Stimulated activated CD8-positive, alpha-beta memory T cell treated with anti-CD3 and anti-CD28 coated beads, Interleukin-7, amount 100 ng/mL, for 48 hours (primary cell): ENCODE measurements around the gene KCNQ1.

Experiments
- DNase-seq, 2 donors: peaks; one replicate each; pipeline ENCODE4 v3.0.0-alpha.2; 2020; ENCODE audit warnings: low read depth in 1 of 2; ENCODE audit errors: extremely low read depth in 1 of 2

Gene KCNQ1

DNA sequence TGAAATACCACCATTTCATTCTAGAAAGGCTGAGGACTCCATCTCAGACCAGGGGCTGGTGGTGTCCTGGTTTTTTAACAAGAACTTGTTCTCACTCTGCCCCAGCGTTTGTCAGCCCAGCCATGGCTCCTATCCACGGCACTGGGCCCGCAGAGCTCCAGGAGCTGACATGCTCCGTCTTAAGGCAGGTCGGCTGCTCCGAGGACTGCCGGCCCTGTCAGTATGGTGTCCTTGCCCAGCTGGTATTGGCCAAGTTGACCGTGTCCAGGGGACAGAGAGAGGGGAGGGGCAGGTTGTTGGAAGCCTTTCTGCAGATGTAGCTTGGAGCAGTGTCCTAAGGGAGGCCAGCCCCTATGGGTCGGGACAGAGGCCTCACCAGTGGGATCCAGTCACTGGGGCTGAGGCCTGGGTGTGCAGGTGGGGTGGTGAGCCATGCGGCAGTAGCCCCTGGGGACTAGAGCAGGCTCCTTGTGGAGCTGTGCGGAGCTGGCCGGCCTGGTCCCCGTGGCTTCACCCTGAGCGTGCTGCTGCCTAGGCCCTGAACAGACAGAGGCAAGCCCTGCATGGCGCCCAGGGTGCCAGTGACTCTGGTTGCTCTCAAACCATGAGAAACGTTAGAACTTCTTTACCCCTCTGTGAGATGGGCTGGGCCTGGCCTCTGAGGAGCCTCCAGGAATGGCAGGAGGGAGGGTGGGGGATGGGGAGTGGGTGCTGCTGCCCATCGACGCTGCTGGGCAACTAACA, 294.9 kb downstream of the KCNQ1 start:
- no peak for DNase-seq

DNA sequence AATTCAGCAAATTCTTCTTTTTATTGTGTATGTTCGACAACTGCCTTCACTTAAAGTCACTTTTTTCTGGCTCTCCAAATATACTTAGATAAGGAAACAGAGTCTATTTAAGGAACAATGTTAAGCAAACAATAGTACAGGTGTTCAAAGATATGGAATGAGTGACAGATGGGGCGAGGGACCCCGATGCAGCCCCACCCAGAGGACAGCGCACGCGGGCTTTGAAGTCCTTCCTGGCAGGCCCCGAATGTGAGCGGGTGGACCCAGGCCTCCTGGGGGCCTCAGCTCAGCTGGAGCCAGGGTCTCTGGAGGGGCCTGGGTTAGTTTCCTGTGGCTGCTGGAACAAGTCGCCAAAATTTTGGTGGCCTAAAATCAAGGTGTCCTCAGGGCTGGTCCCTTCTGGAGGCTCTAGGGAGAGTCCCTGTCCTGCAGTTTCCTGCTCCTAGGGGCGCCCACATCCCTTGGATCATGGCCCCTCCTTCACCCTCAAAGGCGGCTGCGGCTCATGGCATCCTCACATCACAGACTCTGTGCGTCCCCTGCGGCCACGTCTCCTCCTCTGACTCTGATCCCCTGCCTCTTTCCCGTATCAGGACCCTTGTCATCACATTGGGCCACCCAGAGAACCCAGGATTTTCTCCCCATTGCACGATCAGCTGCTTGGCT, 295.6 kb downstream of the KCNQ1 start:
- no peak for DNase-seq

DNA sequence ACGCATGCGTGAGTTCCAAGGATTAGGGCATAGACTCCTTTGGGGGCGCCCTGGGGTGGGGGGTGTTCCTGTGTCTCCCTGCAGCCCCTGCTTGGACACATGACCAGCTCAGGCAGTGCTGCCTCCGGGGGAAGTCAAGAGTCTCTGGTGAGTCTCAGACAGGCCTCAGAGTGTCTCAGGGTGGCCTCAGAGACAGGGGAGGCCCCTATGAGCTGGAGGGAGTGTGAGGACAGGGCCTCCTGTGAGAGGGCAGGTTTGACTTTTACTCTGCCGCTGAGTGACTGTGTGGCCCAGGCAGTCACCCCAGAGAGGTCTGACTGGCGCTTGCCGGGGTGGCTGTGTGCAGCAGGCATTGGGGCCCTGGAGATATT, 296.2 kb downstream of the KCNQ1 start:
- no peak for DNase-seq

DNA sequence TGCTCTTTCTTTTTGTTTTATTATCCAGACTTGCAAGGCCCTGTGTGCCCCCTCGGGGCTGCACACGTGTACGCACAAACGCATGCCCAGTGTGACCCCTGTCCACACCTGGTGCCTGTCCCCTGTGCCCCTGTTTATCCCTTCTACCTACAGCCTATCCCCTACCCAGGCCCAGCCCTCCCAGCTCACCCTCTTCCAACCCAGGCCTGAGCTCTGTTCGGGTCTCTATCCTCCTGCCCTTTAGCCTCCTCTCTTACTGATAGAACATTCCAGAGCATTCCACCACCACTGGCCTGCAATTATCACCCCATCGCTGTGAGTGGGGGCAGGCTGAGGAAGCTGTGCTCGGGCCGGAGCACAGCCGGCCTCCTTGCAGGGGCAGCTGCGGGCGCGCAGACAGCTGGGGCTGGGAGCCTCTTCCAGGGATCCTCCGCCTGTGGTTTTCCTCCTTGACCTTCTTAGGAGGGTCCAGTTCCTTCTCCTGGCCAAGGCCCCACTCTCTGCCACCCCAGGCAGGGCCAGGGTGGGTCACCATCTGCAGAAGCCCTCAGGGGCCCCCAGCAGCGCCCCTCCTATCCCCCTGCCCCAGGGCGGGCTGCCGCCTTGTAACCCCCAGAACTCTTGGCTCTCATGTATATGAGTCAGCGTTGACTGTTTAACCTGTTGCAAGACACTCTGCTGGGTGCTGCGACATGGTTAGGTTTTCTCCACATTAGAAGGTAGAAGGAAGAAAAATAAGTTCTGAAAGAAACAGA, 296.7 kb downstream of the KCNQ1 start:
- DNase-seq: no peak

DNA sequence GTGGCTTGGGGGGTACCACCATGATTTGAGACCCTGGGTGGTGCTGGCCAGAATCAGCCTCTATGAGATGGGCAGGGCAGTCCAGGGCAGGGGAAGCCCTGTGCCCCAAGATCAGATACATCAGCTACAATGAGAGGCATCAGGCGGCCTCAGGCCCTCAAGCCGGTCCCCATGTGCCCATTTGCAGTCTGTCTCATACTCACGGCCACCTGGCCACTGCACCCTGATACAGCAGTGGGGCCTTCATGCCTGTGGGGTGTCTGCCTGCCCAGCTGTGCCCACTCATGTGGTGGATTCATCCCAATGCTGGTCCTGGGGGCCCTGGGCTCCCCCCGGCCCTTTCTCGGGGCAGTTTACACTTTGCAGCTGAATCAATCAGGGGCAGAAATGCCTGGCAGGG, 297.4 kb downstream of the KCNQ1 start:
- no peak for DNase-seq

DNA sequence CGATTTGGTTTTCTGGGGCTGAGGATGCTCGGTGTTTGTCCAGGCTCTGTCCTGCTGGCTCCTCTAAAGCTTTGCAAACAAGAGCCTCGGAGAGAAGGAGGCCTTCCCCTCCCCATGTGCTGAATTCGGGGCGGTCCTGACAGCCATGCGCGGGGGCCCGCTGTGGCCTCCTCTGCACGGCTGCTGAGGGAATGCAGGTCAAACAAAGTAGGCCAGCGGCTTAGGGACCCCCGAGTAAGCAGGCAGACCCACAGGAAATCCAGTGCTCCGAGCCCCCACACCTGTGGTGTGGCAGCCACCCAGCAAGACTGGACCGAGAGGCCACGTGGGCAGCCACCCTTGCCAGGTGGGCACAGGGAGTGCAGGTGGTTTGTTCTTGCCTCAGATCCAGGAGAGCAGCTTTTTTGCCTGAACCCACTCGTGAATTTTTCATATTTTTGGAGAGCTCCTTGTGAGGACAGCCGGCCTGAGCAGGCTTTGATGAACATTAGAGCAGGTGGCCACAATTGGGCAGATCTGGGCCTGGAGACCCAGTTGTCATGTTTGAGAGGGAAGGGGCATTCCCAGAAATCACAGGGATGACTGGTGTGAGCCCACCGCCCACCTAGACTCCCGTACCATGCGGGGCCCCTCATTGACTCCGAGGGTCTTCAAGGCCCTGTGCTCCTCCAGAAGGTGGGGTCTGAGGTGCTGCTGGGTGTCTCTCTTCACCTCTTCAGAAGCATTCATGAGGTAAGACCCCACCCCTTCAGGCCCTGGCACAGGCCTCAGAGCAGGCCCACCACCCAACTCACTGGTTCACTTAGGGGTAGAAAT, 298.0 kb downstream of the KCNQ1 start:
- DNase-seq: no peak

DNA sequence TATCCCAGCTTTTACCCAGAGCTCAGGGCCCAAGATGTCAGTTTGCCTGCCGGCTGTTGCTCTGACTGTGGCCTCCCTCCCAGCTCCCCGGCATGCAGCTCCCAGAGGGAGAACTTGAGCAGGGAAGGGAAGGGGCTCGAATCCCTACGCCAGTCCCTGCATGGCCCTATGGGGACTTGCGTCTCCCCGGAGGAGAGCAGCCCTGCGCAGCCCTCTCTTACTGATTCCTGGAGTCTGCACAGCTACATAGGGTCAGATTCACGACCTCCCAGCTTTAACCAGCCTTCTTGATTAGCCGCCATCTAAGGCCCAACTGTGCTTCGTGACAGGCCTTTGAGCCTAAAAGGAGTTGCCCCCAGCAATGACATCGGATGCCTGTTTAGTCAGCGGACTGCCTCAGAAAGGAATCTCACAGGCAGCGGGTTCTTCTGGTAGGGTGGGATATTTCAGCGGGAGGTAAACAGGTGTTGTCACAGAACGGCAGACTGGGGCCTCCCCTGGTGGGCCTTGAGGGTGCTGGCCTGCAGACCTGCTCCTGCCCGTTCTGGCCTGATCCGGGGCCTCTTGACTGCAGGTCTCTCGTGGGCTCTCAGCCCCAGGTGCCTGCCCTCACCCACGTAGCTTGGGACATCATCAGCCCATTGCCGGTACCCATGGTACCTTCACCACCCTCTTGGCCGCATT, 298.8 kb downstream of the KCNQ1 start:
- no peak for DNase-seq

DNA sequence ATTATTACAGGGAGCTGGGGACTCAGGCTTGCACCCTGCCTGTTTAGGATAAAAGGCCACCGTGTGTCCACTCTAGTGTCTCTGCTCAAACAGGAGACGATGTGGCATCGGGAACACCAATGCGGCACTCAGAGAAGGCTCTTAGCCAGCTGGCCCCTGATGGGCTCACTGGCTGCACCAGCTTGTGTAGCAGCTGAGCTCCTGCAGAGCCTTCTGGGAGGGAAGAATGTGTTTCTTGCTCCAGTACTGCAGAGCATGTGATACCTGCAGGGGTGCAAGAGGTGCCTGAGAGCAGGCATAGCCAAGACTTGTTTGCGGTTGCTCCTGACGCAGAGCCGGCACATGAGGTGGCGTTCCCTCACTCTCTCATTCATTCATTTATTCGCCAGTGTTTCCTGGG, 299.4 kb downstream of the KCNQ1 start:
- no peak for DNase-seq

DNA sequence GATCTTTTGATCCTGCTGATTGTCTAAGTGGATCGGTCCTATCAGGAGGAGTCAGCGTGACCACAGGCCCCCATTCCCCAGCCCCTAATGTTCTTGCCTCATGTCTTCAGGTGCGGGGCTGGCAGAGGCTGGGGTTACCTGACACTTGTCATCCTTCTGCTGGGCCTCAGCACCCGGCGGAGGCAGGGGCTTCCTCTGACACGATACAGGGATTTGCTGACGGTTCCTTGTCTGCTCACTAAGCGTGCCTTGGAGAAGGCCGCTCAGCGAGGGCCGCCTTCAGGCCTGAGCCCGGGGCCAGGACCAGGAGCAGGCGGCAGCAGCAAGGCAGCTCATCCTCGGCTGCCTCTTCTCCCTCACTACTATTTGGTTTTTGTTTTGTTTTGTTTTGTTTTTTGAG, 300.7 kb downstream of the KCNQ1 start:
- no peak for DNase-seq

DNA sequence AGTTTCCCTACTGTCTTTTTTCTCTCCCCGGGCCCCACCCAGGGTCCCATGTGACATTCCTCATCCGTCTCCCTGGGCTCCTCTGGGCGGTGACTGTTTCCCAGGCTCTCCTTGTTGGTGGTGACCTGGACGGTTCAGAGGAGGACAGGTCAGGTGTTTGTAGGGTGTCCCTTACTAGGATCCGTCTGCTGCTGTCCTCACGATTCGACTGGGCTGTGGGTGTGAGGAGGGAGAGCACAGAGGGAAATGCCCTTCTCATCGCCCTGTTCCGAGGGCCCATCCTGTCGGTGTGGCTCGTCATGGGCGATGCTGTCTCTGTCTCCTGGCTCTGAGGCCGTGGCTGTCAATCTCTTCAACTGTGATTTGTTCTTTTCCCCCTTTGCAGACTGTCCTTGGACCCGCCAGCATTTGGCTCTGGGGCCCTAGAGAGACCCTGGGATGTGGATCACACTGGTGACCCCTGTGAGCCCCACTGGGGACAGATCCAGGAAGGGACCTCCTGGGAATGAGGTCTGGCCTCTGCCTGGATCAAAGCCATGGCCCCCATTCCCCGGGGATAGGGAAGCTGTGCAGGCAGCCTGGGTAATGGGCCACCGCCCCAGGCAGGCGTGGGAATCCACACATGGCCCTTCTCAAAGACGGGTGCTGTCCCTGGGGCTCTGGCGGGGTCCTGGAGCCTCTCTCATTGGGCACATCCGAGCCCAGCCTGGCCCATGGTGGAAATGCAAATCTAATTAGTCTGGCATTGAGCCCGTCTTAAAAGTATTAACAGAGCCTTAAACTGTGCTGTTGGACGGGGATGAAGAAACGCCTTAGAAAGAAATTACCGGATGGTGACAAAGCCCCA, 301.8 kb downstream of the KCNQ1 start:
- no peak for DNase-seq

DNA sequence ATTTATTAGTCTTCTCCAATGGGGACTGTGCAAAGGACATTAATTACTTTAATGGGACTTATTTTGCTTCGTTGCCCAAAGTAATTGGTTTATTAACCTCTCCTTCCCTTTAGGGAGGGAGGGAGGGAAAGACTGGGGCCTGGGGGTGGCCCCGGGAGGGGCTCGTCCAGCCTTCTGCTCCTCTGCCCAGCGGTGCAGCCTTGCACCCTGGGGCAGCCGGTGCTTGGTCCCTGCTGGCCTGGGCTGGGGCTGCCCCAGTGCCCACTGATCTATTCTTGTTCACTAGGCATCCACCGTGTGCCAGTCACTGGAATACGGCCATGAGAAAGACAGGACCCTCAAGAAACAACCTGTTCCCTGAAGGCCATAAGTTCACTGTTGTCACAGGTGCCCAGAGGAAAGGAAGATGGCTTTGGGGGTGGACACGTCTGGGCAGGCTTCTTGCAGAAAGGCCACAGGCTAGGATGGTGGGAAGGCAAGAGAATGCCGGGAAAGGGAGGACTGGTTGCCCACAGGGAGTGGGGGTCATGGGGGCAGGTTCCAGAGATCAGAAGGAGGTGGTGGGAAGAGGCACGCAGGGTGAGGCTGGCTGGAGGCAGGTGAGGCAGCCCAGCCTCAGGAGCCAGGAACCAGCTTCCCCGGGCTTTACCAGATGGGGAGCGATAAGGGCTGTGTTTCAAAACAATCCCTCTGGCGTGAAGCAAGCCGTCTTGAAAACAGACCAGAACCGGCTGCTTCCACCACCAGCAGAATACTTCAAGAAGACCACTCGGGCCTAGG, 302.6 kb downstream of the KCNQ1 start:
- DNase-seq: no peak

DNA sequence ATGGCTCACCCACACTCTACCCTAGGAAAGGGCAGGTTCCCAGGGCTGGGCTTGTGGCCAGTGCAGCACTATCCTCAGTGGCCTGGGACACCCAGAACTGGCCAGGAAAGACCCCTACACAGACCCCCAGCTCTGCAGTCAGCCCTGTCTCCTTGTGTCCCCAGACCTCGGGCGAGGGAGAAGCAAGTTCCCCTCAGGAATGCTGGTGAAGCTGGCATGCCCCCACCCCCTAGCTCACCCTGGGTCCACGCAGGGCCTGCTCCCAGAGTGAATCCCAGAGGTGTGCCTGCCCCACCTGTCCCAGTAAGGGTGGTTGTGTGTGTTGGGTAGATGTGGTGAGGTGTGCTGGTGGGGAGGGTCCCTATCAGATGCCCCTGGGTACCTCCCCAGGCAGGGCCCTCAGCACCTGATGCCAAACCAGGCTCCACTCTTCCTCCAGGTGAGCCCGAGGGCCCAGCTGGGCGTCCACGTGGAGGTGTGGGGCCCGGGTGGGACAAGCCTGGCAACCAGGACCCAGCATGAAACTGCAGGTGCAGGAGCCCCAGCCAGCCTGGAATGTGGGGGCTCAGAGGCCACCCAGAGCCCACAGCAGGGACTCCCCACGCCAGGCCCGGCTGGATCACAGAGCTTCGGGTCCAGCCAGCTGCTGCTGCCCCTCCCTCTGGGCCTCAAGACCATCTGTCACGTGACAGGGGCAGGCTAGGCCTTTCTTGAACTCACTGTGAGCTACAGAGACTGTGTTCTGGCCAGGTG, 303.4 kb downstream of the KCNQ1 start:
- no peak for DNase-seq

DNA sequence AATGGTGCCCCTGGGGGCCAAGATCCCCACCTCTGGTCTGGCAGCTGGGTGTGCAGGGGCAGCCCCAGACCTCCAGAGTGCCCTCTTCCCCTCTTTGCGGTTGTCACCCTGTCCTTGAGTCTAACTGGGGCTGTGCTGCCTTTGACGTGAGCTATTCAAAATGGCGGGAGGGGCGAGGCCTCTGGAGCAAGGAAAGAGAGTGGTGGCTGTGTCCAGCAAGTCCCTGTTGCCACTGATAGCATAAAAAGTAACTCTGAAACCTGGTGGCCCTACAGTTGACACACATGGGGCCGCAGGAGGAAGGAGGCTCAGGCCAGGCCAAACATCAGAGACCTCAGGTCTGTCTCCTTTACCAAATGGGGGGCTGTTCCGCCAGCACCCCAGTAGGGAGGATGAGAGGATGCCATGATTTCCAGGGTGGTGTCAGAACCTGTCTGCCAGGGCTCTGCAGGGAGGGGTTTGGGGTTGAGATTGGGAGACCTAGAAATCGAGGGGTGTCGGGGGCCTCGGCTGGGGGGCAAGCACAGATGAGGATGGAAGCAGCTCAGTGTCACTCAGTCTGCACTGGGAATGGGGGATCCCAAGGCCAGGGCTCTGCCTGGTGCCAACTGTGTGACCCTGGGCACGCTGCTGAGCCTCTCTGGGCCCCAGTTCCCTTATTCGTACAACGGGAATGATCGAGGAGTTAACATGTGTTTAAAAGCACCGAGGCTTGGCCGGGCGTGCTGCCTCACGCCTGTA, 304.2 kb downstream of the KCNQ1 start:
- no peak for DNase-seq

DNA sequence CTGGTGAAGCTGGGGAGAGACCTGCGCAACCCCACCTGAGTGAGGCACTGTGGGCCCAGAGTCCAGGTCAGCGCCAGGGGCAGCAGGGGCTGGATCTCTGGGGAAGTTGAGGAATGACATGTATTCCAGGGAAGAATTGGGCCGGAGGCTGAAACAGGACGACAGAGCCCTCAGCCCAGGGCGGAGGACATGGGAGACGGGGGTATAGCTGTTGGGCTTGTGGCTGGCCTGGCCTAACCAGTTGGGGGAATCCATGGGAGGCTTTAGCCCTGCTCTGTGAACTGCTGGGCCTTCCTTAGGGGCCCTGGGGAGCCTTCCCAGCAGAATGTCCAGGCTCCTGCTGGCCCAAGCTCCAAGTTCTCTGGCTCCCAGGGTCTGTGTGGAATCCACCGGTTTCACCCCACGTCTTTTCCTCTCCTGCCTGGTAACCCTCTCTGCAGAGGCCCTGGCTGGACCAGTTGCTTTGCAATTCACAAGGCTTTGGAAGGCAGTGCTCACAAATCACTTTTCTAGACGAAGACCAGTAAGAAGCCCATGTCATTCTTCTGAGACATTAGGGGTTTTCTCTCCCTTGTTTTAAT, 305.4 kb downstream of the KCNQ1 start:
- no peak for DNase-seq

DNA sequence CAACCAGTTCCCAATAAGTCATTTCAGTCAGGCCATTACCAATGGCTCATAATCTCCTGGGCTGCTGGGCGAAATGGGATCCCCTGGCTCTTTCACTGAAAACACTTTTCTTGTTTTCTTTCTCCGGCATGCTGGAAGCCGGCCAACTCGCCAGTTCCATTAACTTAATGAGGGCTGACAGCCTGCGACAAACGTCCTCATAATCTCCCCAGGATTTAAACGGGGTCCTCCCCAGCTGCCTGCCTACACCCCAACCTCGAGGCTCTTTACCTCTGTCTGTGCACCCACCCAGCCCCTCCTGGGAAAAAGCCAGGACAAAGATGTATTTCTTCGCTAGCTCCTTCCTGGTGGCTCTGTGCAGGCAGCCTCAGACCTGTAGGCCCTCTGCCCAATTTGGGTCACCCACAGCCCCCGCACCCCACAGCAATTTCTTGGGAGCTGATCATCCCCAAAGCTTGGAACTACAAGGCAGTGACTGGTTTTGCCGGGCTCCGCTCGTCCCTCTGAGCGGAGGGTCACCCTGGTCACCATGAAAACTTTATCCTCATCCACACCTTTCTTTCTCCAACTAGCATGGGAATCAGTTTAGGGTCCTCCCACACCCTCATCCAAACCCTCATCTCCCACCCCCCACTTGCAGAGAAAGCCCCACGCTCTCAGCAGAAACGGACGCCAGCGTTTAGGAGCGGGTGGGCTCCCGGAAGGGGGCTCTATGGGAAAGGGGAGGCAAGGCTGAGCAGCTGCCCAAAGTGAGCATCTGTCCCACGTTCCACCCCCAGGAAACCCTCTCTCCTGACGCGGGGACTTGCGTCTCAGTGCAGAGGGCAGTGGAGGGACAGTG, 306.1 kb downstream of the KCNQ1 start:
- no peak for DNase-seq

DNA sequence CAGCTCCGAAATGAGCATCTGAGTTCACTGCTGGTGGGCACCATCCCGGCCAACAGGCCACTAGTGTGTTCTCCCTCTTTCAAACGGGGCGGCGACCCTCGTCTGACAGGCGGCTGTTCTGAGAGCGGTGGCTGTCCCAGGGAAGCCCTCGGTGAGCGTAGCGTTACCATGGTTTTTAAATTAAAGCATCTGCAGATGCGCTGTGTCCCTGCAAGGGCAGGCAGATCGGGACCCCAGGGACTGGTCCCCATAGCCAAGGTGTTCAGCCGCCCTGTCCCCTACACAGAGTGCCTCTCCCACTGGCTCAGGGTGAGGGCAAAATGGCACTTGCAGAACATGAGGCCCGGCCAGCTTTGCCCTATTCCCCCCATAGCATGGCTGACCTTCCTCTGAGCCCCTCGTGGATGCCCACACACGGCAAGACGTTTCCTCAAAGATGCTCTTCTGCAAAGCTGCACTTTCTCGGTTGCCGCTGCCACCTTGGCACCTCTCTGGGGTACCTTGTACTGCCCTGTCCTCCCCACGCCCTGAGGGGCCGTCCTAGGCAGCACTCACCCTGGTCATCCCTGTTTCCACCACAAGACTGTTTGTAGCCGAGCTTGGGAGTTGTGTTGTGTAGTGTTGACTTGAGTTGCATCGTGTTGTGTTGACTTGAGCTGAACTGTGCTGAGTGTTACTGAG, 306.9 kb downstream of the KCNQ1 start:
- no peak for DNase-seq
